ENCODE measurements around the gene SOX12. TPM values are rescaled to one million over a fixed set of nuclear protein-coding genes. Genes with fewer than 3 reads are reported as not detected.
A peak's percentile ranks its signal among the peaks of the same experiment; 100 is the strongest.
"Not testable (repeated sequence)": the region's sequence is repeated elsewhere in the genome, so short reads cannot be mapped to it uniquely, and the experiment has no call there.

The SOX12 gene
- polyA plus RNA-seq, 1 donor: 24.1 TPM

GRCh38 chr20:328975-329695 is 3.8 kb downstream of the SOX12 start:
- no peak for DNase-seq (ENCODE audit: low read depth)

- DNase-seq (ENCODE audit: low read depth): no peak
Observed at GRCh38 chr20:329851-330232, 4.5 kb downstream of the SOX12 start.

- no peak for DNase-seq (ENCODE audit: low read depth)
Observed at GRCh38 chr20:330233-331149, 5.1 kb downstream of the SOX12 start.

DNA sequence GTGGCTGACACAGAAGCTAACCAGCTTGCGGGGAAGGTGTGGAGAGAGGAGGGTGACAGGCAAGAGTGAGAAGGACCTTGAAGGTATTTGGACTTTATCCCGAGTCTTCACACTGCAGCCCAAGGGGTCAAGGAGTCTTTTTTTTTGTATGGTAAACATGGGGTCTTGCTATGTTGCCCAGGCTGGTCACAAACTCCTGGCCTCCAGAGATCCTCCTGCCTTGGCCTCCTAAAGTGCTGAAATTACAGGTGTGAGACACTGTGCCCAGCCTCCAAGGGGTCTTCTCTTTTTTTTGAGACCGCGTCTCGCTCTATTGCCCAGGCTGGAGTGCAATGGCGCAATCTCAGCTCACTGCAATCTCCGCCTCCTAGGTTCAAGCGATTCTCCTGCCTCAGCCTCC is 9.2 kb downstream of the SOX12 start:
- DNase-seq (ENCODE audit: low read depth): no peak

DNA sequence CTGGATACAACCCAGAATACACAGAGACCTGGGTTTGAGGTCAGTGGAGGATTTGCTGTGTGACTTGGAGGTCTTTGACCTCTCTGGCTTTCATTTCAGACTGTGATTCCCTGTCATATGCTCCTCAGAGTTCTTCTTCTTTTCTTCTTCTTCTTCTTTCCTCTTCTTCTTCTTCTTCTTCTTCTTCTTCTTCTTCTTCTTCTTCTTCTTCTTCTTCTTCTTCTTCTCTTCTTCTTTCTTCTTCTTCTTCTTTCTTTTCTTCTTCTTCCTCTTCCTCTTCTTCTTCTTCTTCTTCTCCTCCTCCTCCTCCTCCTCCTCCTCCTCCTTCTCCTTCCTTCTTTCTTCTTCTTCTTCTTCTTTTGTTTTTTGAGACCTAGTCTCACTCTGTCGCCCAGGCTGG is 10.7 kb downstream of the SOX12 start:
- not testable (repeated sequence) for DNase-seq (ENCODE audit: low read depth)

DNA sequence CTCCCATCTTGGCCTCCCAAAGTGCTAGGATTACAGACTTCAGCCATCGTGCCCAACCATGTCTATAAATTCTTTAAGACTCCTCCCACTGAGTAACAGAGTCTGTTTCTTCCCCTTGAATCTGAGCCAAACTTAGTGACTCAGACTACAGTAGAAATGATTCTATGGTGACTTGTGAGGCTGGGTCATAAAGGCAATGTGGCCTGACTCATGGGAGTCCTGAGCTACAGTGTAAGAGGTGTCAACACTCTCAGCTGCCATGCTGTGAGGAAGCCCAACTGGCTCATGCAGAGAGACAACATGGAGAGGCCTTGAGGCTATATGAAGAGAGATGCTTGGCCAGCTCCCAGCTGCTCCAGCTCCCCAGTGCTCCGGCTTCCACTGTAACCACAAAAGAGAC is 16.3 kb downstream of the SOX12 start:
- DNase-seq (ENCODE audit: low read depth): no peak

- no peak for DNase-seq (ENCODE audit: low read depth)
Observed at GRCh38 chr20:343107-343506, 17.8 kb downstream of the SOX12 start.

GRCh38 chr20:346033-346639 is 20.8 kb downstream of the SOX12 start:
- DNase-seq (ENCODE audit: low read depth): no peak

DNA sequence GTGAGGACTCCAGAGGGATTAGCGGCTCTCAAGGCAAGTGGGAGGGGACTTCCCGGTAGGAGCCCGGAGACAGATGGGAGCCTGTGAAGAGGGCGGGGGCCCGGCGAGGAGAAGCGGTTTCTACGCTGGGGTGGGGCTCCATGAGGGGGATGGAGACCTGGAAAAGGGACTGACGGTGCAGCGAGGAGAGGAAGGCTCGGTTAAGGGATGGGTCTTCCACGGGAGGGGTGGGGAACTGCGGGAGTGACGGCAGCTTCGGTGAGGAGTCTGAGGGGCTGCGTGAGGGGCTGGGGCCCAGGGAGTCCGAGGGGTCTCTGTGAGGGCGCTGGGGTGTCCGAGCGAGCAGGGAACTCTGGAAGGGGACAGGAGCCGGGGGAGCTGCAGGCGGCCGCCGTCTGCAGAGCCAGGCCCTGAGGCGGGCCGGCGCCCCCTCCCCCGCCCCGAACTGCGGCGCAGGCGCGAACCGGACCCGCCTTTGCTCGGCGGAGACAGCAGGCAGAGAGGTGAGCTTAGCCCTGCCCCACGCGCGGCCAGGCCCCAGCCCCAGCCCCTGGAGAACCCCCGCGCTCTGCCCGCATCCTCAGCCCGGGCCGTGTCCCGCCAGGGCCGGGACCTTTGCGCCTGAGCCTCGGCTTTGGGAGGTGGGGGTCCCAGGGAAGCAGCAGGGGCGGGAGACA is 21.4 kb downstream of the SOX12 start, which contains the start of gene NRSN2:
Gene NRSN2 (plus strand): TSS at position 472 of the 677 bp plus-strand sequence. CDS start 2,533 bp downstream, outside the sequence.
- no peak for DNase-seq (ENCODE audit: low read depth)

DNA sequence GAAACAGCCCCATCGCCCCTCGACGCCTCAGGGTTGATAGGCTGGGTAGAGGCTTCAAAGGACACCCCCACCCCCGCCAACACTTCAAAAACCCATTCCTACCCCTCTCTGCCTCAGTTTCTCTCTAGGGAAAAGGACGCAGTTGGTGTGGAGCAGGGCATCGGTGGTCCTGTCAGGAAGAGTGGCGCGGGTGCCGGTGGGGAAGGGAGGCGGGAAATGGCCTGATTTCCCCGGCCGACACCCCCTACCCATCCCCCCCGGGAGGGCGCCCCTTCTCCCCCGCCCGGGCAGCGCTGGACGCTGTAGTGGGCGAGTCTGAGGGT is 21.9 kb downstream of the SOX12 start:
- DNase-seq (ENCODE audit: low read depth): no peak

DNA sequence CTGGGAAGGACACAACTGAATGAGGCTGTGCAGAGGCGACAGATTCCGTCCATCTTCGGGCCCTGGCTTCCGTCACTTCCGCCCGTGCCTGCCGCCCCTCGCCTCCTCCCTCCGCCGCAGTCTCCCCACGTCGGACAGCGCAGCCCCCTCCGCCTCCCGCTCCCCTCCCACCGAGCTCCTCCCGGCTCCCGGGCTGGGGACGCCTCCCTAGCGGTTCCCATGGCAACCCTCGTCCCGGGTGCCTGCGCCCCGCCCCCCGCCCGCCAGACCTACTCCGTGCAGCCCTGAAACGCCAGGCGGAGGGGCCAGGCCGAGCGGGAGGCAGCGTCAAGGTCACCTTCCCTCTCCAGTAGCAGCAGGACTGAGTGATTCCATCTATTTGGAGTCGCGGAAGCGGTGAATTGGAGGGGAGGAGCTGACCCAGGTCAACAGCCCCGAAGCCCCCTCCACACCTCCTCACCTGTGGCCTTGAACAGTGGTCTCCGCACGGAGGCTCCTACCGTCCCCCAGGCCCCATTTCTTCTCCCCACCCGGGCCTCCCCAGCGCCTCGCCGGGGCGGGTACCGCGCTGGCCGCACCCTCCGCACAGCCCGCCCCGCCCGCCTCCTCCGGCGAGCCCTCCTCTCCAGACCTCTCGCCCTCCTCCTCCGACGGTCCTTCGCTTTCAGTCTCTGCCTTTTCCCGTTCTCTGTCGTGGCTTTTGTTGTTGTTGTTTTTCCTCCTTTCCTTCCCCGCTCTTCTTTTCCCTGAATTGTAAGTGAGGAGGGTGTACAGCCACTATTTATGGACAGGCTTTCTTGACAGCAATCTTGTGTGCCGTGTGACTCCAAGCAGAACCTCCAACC is 22.5 kb downstream of the SOX12 start:
- no peak for DNase-seq (ENCODE audit: low read depth)

- DNase-seq (ENCODE audit: low read depth): no peak
Observed at GRCh38 chr20:348972-349841, 23.9 kb downstream of the SOX12 start.

- DNase-seq (ENCODE audit: low read depth): no peak
Observed at GRCh38 chr20:353166-353565, 27.8 kb downstream of the SOX12 start.

- peak; percentile 61 for DNase-seq (ENCODE audit: low read depth)
Observed at GRCh38 chr20:354298-354977, 29.1 kb downstream of the SOX12 start.

DNA sequence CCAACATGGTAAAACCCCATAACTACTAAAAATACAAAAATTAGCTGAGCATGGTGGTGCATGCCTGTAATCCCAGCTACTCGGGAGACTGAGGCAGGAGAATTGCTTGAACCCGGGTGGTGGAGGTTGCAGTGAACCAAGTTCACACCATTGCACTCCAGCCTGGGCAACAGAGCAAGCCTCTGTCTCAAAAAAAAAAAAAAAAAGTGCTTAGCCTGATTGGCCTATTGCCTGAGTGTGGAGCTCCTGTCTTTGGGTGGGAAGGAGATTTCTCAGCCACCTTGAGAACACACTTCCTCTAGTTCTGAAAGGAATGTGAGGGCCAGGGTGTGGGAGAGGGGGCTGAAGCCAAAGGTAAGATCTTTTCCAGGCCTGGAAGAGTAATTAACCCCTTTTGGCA is 30.8 kb downstream of the SOX12 start:
- DNase-seq (ENCODE audit: low read depth): not testable (repeated sequence)

DNA sequence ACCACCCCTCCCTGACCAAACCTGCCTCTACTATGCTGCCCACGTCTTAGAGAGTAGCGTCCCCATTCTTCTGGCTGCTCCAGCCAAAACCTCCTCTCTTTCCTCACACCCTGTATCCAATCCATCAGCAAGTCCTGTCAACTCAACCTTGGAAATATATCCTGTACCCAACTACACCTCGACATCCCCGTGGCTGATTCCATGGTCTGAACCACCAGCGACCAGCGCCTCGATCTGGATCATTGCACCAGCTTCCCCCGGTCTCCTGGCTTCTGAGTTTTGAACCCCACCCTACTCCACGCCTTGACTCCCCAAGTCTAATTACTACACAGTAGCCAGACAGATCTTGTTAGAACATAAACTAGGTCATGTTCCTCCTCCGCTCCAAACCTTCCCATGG is 31.4 kb downstream of the SOX12 start:
- DNase-seq (ENCODE audit: low read depth): no peak

GRCh38 chr20:358891-359555 is 33.7 kb downstream of the SOX12 start:
- no peak for DNase-seq (ENCODE audit: low read depth)

DNA sequence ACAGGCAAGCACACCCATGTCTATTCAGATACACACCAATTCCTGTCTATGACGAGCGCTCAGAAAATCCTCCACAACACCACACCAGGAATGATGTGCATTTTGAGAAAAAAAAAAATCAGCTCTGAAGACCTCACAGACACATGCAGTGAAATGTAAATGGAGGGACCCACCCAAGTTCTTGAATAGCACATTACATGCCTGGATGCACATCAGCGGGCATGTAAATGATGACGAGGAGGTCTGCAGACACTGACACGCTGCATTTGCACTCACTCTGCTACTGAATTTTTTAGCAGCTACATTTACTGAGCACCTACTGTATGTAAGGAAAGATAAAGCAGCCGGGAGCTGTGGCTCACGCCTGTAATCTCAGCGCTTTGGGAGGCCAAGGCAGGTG is 36.2 kb downstream of the SOX12 start:
- DNase-seq (ENCODE audit: low read depth): no peak

Data from forelimb muscle (tissue), 1 donor.